NB4 (cell line): ENCODE measurements around the gene KLHL11.
"Not testable (repeated sequence)": the region's sequence is repeated elsewhere in the genome, so short reads cannot be mapped to it uniquely, and the experiment has no call there.

Source experiments
- DNase-seq: peaks from one replicate; pipeline ENCODE4 v3.0.0; 2010; ENCODE audit warnings: low read depth
- H3K4me3 ChIP-seq: one replicate; pipeline ENCODE4 v1.5.1; 2011; ENCODE audit warnings: mild to moderate bottlenecking, low read depth, low read length, moderate library complexity
- MYC ChIP-seq: IDR thresholded peaks from 2 replicates; pipeline ENCODE4 v1.6.1; 2011; ENCODE audit warnings: low read depth, low read length
- POLR2A ChIP-seq: IDR thresholded peaks from 2 replicates; pipeline ENCODE4 v1.6.1; 2011; ENCODE audit warnings: mild to moderate bottlenecking; ENCODE audit not compliant: insufficient read length; ENCODE audit errors: extremely low read depth
- TF ChIP-seq, protein P1 (sequence below): IDR thresholded peaks from one replicate; pipeline ENCODE4 v1.5.1; 2012; ENCODE audit warnings: low read depth, low read length
- TF ChIP-seq, protein P2 (sequence below): IDR thresholded peaks from 2 replicates; pipeline ENCODE4 v1.6.1; 2011; ENCODE audit warnings: low read depth, low read length

Gene KLHL11

DNA sequence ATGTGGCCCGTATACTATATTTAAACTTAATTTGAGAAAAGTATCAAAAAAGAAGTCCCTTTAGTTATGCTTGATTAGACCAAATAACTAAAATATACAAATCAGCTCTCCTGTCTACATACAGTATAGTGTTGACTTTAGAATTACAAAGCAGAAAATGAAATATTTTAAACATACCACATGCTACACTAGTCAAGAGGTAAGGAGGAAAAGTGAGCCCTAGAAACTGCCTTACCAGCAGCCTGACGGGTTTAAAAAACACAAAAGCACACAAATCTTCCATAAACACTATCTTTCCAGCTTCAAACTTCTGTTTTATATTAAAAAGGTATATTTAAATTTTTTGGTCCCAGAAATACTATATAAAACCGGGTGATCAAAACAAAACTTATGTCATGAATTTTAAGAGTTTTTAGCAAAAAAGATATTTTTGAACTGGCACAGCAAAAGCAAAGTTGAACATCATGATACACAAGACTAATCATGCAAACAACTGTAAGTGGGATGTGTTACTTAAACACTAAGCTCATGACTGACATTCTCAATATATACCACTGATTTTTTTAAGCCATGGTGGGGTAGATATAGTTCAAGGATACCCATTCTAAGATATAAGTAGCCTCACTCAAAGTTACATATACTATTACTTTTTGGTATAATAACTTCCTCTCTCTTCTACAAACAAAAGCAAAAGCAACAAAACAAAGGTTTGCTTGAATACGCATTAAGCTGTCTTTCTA is 15.8 kb downstream of the KLHL11 start:
- H3K4me3 ChIP-seq, result no peak overlapping the region
- TF ChIP-seq POLR2A (no peak), MYC (no peak)
- TF ChIP-seq, protein P1, sequence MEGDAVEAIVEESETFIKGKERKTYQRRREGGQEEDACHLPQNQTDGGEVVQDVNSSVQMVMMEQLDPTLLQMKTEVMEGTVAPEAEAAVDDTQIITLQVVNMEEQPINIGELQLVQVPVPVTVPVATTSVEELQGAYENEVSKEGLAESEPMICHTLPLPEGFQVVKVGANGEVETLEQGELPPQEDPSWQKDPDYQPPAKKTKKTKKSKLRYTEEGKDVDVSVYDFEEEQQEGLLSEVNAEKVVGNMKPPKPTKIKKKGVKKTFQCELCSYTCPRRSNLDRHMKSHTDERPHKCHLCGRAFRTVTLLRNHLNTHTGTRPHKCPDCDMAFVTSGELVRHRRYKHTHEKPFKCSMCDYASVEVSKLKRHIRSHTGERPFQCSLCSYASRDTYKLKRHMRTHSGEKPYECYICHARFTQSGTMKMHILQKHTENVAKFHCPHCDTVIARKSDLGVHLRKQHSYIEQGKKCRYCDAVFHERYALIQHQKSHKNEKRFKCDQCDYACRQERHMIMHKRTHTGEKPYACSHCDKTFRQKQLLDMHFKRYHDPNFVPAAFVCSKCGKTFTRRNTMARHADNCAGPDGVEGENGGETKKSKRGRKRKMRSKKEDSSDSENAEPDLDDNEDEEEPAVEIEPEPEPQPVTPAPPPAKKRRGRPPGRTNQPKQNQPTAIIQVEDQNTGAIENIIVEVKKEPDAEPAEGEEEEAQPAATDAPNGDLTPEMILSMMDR, result no peak
- TF ChIP-seq, protein P2, sequence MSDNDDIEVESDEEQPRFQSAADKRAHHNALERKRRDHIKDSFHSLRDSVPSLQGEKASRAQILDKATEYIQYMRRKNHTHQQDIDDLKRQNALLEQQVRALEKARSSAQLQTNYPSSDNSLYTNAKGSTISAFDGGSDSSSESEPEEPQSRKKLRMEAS, result no peak
- no peak for DNase-seq

DNA sequence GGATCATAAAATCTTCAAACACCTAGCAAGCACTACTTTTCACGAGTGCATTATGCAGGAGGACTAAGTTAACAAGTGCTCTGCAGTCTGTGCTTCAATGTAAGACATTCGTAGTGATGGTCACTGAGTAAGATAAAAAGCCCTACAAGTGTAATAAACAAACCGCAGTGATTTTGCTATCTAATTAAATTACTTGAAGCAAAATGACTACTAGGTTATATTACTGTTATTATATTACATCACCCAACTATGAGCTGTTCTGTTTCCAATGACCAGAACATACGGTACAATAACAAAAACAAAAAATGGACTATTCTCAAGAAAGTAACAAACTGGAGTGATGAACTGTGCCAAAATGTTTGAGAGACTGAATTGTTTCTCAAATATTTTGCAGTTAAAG is 16.4 kb downstream of the KLHL11 start:
- TF ChIP-seq, protein P2, result no peak
- TF ChIP-seq, protein P1, result no peak
- TF ChIP-seq POLR2A (no peak), MYC (no peak)
- no peak for DNase-seq
- H3K4me3 ChIP-seq, result no peak overlapping the region

DNA sequence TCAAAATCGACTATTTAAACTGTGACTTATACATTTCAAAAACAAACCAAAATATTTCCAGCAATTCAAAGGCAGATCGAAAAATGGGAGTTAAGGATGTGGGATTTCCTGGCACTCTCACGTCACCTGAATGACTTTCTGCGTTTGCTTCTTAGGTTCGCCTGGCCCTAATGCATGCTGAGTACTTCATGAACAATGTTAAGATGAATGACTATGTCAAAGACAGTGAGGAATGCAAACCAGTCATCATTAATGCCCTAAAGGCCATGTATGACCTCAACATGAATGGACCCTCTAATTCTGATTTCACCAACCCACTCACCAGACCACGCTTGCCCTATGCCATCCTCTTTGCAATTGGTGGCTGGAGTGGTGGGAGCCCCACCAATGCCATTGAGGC is 20.3 kb downstream of the KLHL11 start:
- H3K4me3 ChIP-seq, result no peak overlapping the region
- TF ChIP-seq, protein P2, result no peak
- TF ChIP-seq MYC (no peak), POLR2A (no peak)
- TF ChIP-seq, protein P1, result no peak
- no peak for DNase-seq

DNA sequence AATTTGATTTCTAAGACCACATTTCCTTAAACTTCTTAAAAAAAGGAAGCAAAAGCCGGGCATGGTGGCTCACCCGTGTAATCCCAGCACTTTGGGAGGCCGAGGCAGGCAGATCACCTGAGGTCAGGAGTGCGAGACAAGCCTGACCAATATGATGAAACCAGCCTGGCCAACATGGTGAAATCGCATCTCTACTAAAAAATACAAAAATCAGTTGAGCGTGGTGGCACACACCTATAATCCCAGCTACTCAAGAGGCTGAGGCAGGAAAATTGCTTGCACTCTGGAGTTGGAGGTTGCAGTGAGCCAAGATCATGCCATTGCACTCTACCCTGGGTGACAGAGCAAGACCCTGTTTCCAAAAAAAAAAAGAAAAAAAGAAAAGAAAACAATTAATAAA is 24.4 kb downstream of the KLHL11 start:
- not testable (repeated sequence) for DNase-seq, H3K4me3 ChIP-seq

DNA sequence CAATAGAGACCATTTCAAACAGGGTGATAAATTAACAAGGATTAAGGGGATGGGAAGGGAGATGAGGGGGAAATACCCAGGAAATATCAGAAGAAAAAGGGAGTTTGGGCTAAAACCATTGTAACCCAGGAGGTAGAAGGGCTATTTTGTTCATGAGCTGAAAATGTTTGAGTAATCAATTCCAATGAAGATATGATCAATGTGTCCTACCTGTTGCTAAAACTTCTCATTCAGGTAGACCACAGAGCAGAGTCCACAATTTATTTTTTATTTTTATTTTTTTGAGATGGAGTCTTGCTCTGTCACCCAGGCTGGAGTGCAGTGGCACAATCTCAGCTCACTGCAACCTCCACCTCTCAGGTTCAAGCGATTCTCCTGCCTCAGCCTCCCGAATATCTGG is 25.8 kb downstream of the KLHL11 start:
- DNase-seq, H3K4me3 ChIP-seq: not testable (repeated sequence)

DNA sequence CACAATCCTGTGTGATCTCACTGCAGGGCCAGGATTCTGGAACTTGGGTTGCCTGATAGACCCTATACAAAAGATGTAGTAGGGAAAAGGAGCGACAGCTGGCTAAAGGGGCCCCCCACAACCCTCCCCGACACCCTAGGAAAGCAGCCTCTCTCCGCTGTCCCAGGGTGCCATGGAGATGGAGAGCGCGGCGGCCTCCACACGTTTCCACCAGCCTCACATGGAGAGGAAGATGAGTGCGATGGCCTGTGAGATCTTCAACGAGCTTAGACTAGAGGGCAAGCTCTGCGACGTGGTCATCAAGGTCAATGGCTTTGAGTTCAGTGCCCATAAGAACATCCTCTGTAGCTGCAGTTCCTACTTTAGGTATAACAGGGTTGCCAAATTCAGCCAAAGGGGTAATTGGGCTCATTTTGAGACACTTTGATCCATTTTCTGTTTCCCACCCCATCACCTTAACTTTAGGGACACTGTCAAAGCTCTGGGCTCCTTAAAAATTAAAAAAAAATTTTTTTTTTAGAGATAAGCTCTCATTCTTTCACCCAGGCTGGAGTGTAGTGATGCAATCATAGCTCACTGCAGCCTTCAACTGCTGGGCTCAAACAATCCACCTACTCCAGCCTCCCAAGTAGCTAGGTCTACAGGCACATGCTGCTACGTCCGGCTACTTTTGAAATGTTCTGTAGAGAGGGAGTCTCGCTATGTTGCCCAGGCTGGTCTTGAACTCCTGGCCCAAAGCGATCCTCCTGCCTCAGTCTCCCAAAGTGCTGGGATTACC is 27.3 kb downstream of the KLHL11 start, which contains the start of gene KLHL10:
KLHL10 (plus strand) TSS at position 65 of the 778 bp plus-strand sequence; CDS start at position 173, 108 bp downstream.
- DNase-seq, result no peak
- TF ChIP-seq, protein P2, result no peak
- TF ChIP-seq POLR2A (no peak), MYC (no peak)
- TF ChIP-seq, protein P1, result no peak
- no peak within 1 kb of the TSS for H3K4me3 ChIP-seq
